Measurements from ENCODE around the gene RSF1.
"Not testable (repeated sequence)": the region's sequence is repeated elsewhere in the genome, so short reads cannot be mapped to it uniquely, and the experiment has no call there.

The RSF1 gene, protein sequence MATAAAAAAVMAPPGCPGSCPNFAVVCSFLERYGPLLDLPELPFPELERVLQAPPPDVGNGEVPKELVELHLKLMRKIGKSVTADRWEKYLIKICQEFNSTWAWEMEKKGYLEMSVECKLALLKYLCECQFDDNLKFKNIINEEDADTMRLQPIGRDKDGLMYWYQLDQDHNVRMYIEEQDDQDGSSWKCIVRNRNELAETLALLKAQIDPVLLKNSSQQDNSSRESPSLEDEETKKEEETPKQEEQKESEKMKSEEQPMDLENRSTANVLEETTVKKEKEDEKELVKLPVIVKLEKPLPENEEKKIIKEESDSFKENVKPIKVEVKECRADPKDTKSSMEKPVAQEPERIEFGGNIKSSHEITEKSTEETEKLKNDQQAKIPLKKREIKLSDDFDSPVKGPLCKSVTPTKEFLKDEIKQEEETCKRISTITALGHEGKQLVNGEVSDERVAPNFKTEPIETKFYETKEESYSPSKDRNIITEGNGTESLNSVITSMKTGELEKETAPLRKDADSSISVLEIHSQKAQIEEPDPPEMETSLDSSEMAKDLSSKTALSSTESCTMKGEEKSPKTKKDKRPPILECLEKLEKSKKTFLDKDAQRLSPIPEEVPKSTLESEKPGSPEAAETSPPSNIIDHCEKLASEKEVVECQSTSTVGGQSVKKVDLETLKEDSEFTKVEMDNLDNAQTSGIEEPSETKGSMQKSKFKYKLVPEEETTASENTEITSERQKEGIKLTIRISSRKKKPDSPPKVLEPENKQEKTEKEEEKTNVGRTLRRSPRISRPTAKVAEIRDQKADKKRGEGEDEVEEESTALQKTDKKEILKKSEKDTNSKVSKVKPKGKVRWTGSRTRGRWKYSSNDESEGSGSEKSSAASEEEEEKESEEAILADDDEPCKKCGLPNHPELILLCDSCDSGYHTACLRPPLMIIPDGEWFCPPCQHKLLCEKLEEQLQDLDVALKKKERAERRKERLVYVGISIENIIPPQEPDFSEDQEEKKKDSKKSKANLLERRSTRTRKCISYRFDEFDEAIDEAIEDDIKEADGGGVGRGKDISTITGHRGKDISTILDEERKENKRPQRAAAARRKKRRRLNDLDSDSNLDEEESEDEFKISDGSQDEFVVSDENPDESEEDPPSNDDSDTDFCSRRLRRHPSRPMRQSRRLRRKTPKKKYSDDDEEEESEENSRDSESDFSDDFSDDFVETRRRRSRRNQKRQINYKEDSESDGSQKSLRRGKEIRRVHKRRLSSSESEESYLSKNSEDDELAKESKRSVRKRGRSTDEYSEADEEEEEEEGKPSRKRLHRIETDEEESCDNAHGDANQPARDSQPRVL (N-terminal part only)

DNA sequence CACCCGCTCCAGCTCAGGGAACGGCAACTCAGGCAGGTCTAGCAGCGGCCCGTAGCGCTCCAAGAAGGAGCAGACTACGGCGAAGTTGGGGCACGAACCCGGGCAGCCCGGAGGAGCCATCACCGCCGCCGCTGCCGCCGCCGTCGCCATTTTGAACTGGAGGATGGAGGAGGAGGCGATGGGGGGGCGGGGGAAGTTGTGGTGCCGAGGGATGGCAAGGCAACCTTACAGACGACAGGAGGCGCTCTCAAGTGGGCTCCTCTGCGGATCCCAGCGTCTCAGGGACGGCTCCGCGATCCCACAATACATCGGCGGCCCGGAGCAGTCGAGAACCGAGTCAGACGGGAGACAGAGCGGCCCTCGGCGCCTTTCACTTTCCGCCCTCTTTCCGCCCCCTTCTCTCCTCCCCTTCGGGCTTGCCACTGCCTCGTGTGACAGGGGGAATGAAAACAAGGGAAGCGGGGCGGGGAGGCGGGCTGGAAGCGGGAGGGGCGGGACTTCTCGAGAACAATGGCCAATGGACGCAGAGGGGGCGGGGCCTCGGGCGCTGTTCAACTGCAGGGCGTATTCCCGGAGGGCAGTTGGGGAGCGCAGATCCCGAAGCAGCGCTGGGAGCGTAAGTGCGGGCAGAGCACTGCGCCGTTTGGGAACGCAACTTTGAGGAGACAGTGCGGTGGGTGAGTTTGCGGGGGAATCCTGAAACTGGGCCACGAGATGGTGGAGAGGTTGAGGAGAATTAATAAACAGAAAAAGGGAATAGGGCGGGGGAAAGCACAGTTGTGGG lies at the start of gene RSF1, which contains the start of gene AAMDC:
Gene RSF1 (minus strand): TSS at position 158 of the 784 bp plus-strand sequence. CDS start 8 bp downstream, at position 150.
Gene AAMDC (plus strand): TSS at position 580 of the 784 bp plus-strand sequence. CDS start 21,353 bp downstream, outside the sequence.
- DNase-seq (ENCODE audit: low read depth in 2 of 2) = peak; percentile 95 to 98

DNA sequence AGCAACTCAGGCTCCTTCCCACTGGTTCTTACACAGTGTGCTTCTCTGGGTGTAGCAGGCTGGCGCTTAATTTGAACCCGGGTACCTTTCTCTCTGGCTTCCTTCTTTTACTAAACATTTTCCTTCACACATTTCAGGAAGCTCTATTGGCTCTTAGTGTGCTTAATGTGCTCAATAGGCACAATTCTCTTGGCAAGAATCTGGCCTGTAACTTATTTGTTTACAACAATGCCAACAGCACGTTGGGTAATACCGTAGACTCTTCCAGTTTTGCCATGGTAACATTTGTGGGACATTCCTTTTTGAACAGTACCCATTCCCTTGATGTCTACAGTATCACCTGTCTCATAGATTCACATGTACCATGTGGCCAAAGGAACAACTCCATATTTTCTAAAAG lies 48.2 kb upstream of the RSF1 start:
- DNase-seq (ENCODE audit: low read depth in 2 of 2) = no peak

DNA sequence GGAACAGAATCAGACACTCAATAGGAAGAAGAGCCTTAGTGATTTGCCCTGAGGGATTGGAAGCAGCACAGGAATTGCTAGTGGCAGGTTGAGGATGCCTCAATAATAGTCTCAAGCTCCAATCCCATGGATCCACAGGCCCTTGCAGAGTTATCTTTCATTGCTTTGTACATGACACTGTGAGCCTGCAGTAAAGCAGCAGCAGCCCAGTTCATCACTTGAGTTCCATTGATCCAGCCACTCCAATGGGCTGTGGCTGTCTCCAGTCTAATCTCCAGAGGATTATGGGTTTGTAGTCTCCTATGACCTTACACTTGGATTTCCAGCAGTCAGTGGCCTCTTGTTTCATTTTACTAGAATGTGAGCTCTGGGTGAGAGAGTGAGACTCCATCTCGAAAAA lies 45.8 kb upstream of the RSF1 start:
- no peak for DNase-seq (ENCODE audit: low read depth in 2 of 2)

DNA sequence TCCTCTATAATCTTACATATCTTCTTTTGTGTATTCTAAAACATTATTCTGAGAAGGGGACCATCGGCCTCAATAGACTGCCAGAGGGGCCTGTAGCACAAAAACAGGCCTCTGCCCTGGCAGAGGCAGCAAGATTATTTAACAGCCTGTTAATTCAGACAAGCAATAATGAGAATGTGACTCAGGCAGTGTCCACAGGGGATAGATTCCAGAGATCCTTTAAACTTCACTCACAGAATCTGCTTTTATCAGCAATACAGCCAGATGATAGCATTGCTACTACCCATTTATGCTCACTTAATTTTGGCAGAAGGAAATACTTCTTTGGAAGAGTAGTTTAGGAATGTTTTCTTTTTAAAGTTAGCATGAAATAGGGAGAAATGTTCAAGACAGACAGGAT lies 45.3 kb upstream of the RSF1 start:
- no peak for DNase-seq (ENCODE audit: low read depth in 2 of 2)

DNA sequence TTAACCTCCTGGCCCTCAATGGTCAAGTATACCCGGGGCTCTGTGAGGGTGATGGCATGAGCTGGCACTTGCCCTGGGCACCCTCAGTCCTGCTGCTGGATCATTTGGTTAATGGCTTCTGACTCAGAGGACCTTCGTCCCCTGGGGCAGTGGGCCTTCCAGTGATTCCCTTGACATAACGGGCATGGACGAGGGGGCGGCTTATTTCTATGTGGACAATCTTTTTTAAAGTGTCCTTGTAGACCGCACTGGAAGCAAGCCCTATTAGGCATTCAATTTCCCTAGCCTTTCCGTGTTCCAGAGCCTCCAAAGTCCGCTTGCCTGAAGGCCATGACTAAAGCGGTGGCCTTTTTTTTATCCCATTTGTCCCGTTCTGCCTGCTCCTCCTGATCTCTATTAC lies 40.9 kb upstream of the RSF1 start:
- not testable (repeated sequence) for DNase-seq (ENCODE audit: low read depth in 2 of 2)

DNA sequence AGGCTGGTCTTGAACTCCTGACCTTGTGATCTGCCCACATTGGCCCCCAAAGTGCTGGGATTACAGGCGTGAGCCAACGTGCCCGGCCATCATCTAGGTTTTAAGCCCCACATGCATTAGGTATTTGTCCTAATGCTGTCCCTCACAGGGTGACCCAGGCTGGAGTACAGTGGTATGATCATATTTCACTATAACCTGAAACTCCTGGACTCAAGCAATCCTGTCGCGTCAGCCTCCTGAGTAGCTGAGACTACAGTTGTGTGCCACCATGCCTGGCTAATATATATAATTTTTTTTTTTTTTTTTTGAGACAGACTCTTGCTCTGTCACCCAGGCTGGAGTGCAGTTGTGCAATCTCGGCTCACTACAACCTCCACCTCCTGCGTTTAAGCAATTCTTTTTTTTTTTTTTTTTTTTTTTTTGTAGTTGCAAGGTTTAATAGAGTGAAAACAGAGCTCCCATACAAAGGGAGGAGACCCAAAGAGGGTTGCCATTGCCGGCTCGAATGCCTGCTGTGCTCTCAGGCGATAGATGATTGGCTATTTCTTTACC lies 37.5 kb upstream of the RSF1 start:
- not testable (repeated sequence) for DNase-seq (ENCODE audit: low read depth in 2 of 2)

DNA sequence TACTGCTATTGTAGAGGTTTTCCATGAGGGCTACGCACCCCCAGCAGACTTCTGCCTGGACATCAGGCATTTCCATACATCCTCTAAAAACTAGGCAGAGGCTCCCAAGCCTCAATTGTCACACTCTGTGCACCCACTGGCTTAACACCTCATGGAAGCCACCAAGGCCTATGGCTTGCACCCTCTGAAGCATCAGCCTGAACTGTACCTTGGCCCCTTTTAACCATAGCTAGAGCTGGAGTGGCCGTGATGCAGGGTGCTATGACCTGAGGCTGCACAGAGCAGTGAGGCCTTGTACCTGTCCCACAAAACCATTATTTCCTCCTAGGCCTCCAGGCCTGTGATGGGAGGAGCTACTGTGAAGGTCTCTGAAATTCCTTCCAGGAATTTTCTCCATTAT lies 34.3 kb upstream of the RSF1 start:
- DNase-seq (ENCODE audit: low read depth in 2 of 2) = no peak

DNA sequence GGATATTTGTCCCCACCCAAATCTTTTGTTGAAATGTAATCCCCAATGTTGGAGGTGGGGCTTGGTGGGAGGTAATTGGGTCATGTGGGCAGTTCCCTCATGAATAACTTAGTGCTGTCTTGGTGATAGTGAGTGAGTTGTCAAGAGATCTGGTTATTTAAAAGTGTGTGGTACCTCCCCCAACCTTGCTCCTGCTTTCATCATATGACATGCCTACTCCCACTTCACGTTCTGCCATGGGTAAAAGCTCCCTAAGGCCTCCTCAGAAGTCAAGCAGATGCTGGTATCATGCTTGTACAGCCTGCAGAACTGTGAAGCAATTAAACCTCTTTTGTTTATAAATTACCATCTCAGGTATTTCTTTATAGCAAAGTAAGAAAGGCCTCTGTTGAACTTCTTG lies 31.0 kb upstream of the RSF1 start:
- DNase-seq (ENCODE audit: low read depth in 2 of 2) = no peak

DNA sequence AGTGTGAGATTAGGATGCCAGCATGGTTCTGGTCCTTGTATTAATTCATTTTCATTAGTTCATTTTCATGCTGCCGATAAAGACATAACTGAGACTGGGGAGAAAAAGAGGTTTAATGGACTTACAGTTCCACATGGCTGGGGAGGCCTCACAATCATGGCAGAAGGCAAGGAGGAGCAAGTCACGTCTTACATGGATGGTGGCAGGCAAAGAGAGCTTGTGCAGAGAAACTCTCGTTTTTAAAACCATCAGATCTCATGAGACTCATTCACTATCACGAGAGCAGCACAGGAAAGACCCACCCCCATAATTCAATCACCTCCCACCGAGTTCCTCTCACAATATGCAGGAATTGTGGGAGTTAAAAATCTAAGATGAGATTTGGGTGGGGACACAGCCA lies 23.2 kb upstream of the RSF1 start:
- DNase-seq (ENCODE audit: low read depth in 2 of 2) = not testable (repeated sequence)

DNA sequence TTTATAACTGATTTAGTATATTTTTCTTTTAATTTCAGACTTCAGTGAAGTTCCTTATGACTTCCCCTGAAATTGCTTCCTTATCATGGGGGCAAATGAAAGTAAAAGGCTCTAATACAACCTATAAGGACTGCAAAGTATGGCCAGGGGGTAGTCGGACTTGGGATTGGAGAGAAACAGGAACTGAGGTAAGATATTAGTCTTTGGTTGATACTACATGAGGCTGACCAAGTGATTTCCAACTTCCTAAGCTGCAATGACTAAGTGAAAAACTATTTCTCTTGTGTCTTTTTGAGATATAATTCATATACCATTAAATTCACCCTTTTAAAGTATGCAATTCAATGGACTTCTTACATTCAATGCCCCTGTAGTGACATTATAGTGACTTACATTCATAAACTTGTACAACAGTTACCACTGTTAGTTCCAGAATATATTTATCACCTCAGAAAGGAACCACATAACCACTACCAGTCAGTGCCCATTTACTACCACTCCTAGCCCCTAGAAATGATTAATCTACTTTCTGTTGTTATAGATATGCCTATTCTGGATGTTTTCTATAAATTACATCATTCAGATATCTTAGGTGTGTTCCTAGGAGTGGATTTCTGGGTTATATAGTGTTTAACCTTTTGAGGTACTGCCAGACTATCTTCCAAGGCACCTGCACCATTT lies 22.1 kb upstream of the RSF1 start:
- DNase-seq (ENCODE audit: low read depth in 2 of 2) = no peak

DNA sequence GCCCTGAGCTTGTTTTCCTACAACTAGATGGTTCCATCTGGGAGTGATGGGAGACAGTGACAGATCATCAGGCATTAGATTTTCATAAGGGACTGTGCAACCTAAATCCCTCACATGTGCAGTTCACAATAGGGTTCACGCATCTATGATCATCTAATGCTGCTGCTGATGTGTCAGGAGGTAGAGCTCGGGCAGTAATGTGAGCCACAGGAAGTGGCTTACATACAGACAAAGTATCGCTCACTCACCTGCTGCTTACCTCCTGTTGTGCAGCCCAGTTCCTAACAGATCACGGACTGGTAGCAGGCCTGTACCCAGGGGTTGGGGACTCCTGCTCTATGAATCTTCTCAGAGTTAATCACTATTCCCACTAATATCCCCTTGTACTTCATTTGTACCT lies 12.8 kb upstream of the RSF1 start:
- no peak for DNase-seq (ENCODE audit: low read depth in 2 of 2)

DNA sequence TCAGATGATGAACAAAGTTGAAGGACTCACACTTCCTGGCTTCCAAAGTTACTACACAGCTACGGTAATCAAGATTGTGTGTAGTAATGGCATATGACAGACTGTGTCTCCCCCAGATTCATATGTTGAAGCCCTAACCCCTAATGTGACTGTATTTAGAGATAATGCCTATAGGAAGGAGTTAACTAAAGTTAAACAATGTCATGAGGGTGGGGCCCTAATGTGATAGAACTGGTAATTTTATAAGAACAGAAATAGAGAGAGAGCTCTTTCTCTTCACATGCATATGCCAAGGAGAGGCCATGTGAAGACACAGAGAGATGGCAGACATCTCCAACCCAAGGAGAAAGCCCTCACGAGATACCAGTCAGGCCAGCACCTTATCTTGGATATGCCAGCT lies 8.4 kb upstream of the RSF1 start:
- no peak for DNase-seq (ENCODE audit: low read depth in 2 of 2)

DNA sequence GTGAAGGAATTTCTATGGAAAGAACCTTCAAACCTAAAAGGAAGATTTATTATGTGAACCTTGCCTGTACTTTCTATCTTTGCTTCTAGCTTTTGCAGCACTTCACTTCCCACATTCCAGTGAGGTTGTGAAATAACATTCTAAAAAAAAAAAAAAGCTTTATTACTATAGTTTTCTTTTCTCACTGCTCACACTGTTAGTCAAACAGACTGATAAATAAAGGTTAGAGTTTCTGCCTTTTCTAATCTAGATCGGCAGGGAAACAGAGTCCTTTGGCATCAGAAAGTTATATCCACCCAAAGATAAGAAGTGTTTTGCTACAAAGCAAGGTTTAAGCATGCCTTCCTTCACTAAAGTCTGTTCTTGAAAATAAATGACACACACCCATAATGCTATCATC lies 3.3 kb upstream of the RSF1 start:
- DNase-seq (ENCODE audit: low read depth in 2 of 2) = no peak

DNA sequence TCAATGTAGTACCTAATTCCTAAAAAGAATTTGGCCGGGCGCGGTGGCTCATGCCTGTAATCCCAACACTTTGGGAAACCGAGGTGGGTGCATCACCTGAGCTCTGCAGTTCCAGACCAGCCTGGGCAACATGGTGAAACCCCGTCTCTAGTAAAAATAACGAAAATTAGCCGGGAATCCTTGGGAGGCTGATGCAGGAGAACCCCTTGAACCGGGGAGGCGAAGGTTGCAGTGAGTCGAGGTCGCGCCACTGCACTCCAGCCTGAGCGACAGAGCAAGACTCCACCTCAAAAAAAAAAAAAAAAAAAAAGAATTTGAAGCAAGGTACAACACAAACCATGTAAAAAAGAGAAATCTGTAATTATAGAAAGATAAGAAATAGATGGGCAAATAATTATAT lies 1.6 kb upstream of the RSF1 start:
- not testable (repeated sequence) for DNase-seq (ENCODE audit: low read depth in 2 of 2)

DNA sequence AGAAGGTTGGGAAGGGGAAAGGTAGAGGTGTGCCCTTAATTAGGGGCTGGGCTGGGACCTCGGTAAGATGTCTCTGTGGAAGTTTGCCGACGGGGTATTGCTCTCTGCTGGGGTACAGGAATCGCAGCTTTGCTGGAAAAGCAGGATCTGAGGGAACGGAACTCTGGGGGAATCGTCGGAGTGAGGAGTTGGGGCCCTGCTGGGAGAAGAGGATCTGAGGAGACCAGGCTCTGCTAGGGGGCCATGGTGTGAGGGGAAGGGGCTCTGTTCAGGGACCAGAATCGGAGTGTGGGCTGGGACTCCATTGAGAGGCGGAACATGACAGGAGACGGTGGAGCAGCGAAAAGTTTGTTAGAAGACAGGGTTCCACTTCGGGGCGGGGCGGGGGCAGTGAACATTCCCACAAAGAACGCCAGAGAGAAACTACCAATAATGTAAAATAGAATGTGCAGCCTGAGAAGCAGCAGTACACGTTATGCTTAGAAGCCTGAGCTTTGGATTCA lies 878 bp upstream of the RSF1 start:
- DNase-seq (ENCODE audit: low read depth in 2 of 2) = no peak

DNA sequence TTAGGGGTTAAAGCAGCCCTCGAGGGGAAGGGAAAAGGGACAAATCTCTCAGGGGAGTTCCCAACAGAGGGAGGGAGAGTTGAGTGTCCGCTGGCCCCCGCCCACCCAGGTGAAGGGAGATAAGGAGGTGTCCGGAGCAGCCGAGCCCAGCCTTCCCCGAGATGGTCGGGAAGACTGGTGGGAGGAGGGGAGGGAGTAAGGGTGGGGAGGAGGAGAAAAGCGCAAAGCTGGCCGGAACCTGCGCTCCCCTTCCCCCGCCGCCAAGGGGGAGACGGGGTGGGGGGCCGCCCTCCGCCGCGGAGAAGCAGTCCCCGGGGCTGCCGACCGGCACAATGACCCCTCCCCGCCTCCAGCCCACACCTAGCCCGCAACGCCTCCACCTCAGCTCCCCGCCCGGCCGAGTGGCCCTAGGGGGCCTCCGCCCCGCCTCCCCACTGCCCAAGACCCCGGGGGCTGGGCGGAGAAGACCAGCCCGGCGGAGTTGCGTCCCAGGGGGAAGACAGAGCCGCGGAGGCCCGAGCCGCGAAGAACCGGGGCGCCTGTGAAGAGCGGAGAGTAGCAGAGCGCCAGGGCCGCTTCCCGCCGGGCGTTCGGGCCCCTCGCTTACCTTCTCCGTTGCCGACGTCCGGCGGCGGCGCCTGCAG lies 479 bp downstream of the RSF1 start:
- DNase-seq (ENCODE audit: low read depth in 2 of 2) = peak; percentile 10 to 12

DNA sequence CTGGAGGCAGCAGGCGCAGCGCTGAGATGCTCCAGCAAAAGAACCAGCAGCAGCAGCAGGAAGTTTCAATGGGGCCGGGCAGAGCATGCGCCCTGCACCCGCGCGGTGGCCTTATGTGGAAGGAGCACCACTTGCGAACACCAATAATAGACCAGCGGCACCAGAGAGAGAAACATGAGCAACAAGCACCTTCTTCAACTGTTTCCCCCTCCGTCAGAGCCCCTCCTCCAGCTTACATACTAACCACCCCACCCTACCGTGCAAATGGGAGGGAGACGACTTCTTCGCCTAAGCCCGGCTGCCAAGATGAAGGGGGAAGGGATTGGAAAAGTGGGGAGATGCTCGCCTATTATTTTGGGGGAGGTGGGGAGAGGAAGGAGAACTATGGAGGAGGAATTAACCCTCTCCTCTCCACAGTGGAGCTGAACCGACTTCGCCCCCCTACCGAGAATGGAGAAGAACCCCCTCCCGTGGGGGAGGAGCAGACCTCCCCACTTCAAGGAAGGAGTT lies 1.1 kb downstream of the RSF1 start:
- DNase-seq (ENCODE audit: low read depth in 2 of 2) = peak; percentile 73 to 75

DNA sequence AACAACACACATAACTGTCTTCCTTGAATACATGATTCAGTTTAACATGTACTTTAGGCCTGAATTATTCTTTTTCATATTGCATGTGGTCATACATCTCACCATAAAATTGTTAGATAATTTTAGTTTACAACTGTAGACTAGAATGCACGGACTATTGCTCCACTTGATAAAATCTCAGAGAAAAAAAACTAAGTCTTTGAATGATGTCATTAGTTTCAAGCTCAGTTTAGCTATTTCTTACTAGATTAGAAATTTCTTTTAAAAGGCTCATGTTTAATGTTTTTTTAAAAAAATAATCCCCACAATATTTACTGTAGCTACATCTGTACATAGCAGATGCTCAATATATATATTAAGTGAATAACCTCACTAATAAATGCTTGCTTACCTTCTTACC lies 5.1 kb downstream of the RSF1 start:
- DNase-seq (ENCODE audit: low read depth in 2 of 2) = no peak

DNA sequence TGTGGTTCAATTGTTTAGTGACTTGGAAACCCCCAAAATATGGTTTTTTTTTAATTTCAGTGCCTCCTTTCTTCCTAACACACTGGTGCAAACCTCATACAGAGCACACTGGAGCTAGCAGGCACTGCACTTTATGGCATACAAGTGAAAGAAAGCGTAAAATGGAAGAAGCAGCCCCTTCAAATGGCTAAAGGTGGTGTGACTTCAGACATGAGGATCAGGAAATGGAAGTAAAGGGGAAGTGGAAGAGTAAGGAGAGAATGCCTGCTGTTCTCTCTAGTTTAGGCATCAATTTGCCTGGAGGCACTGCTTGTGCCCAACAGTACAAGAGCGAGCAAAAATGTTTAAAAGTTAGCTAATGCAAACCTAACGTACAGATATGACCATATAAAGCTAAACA lies 5.7 kb downstream of the RSF1 start:
- DNase-seq (ENCODE audit: low read depth in 2 of 2) = no peak
